ENCODE data around the gene PTPA.

PTPA gene

DNA sequence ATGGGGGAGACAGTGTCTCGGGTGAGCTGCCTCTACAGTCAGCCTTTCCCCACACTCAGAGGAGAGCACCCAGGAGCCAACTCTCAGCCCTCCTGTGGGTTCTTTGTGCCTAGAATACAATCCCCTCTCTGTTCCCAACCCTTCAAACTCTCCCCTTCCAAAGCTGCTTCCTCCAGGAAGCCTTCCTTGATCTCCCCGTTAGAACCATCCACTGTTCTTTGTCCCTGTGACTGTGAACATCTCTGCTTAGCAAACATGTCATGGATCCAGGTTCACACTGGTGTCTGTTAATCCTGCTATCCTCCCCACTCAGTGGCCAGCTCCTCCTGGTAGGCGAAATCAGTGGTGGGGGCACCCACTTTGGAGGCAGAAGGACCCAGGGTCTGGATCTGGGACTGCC is 83.0 kb downstream of the PTPA start:
- H3K4me3 ChIP-seq (ENCODE audit: low read depth, low read length) = no peak overlapping the region
- ChIA-PET CTCF (no interaction called here), POLR2A (interaction anchor here (1.3 kb wide), 1 partner anchor 16 kb away, joined by 5 read pairs; the partner anchor contains the start of gene IER5L)
- TF ChIP-seq ZNF747 (tag by site-specific recombination; IDR thresholded peaks at IDR 0.05) (no peak), ZNF140 (tag by site-specific recombination; IDR thresholded peaks at IDR 0.05) (no peak), ZNF394 (tag by site-specific recombination; IDR thresholded peaks at IDR 0.05; ENCODE audit: borderline replicate concordance) (no peak), ZFP3 (tag by site-specific recombination; IDR thresholded peaks at IDR 0.05; ENCODE audit: low read depth) (no peak), ZNF561 (tag by site-specific recombination; IDR thresholded peaks at IDR 0.05; ENCODE audit: borderline replicate concordance) (no peak), ZNF121 (tag by site-specific recombination; IDR thresholded peaks at IDR 0.05) (no peak), GLIS2 (tag by site-specific recombination; IDR thresholded peaks at IDR 0.05) (no peak), ZNF670 (tag by site-specific recombination; IDR thresholded peaks at IDR 0.05; ENCODE audit: low read depth) (no peak), ZNF157 (tag by site-specific recombination; IDR thresholded peaks at IDR 0.05) (no peak), ZNF776 (tag by site-specific recombination; IDR thresholded peaks at IDR 0.05; ENCODE audit: borderline replicate concordance) (no peak), WT1 (tag by site-specific recombination; IDR thresholded peaks at IDR 0.05) (no peak), RBAK (tag by site-specific recombination; IDR thresholded peaks at IDR 0.05) (no peak)
- TF ChIP-seq, protein P1, sequence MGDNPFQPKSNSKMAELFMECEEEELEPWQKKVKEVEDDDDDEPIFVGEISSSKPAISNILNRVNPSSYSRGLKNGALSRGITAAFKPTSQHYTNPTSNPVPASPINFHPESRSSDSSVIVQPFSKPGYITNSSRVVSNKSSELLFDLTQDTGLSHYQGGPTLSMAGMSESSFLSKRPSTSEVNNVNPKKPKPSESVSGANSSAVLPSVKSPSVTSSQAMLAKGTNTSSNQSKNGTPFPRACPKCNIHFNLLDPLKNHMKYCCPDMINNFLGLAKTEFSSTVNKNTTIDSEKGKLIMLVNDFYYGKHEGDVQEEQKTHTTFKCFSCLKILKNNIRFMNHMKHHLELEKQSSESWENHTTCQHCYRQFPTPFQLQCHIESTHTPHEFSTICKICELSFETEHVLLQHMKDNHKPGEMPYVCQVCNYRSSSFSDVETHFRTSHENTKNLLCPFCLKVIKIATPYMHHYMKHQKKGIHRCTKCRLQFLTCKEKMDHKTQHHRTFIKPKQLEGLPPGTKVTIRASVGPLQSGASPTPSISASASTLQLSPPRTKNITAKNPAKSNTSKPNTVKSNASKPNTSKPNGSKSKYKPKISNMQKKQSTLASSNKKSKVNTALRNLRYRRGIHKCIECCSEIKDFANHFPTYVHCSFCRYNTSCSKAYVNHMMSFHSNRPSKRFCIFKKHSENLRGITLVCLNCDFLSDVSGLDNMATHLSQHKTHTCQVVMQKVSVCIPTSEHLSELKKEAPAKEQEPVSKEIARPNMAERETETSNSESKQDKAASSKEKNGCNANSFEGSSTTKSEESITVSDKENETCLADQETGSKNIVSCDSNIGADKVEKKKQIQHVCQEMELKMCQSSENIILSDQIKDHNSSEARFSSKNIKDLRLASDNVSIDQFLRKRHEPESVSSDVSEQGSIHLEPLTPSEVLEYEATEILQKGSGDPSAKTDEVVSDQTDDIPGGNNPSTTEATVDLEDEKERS (tag by site-specific recombination; IDR thresholded peaks at IDR 0.05) = no peak
- TF ChIP-seq, protein P2, sequence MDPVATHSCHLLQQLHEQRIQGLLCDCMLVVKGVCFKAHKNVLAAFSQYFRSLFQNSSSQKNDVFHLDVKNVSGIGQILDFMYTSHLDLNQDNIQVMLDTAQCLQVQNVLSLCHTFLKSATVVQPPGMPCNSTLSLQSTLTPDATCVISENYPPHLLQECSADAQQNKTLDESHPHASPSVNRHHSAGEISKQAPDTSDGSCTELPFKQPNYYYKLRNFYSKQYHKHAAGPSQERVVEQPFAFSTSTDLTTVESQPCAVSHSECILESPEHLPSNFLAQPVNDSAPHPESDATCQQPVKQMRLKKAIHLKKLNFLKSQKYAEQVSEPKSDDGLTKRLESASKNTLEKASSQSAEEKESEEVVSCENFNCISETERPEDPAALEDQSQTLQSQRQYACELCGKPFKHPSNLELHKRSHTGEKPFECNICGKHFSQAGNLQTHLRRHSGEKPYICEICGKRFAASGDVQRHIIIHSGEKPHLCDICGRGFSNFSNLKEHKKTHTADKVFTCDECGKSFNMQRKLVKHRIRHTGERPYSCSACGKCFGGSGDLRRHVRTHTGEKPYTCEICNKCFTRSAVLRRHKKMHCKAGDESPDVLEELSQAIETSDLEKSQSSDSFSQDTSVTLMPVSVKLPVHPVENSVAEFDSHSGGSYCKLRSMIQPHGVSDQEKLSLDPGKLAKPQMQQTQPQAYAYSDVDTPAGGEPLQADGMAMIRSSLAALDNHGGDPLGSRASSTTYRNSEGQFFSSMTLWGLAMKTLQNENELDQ (tag by site-specific recombination; IDR thresholded peaks at IDR 0.05; ENCODE audit: low read depth) = no peak
- TF ChIP-seq, protein P3, sequence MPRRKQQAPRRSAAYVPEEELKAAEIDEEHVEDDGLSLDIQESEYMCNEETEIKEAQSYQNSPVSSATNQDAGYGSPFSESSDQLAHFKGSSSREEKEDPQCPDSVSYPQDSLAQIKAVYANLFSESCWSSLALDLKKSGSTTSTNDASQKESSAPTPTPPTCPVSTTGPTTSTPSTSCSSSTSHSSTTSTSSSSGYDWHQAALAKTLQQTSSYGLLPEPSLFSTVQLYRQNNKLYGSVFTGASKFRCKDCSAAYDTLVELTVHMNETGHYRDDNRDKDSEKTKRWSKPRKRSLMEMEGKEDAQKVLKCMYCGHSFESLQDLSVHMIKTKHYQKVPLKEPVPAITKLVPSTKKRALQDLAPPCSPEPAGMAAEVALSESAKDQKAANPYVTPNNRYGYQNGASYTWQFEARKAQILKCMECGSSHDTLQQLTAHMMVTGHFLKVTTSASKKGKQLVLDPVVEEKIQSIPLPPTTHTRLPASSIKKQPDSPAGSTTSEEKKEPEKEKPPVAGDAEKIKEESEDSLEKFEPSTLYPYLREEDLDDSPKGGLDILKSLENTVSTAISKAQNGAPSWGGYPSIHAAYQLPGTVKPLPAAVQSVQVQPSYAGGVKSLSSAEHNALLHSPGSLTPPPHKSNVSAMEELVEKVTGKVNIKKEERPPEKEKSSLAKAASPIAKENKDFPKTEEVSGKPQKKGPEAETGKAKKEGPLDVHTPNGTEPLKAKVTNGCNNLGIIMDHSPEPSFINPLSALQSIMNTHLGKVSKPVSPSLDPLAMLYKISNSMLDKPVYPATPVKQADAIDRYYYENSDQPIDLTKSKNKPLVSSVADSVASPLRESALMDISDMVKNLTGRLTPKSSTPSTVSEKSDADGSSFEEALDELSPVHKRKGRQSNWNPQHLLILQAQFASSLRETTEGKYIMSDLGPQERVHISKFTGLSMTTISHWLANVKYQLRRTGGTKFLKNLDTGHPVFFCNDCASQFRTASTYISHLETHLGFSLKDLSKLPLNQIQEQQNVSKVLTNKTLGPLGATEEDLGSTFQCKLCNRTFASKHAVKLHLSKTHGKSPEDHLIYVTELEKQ (tag by site-specific recombination; IDR thresholded peaks at IDR 0.05; ENCODE audit: borderline replicate concordance) = no peak
- H3K36me3 ChIP-seq (ENCODE audit: control insufficient read depth in 2 of 2, insufficient read depth in 1 of 2, low read length in 2 of 2) = no peaks in the 10 kb centered on the region
- H3K9me3 ChIP-seq (ENCODE audit: control insufficient read depth, insufficient read depth, low read depth, low read length) = no peaks in the 10 kb centered on the region
- H3K27ac ChIP-seq (ENCODE audit: extremely low read depth, low read depth, low read length) = no peak overlapping the region
- H3K4me1 ChIP-seq (ENCODE audit: control insufficient read depth, insufficient read depth, low read length) = no peaks in the 10 kb centered on the region

- no peak overlapping the region for H3K27ac ChIP-seq (ENCODE audit: extremely low read depth, low read depth, low read length)
- CTCF ChIA-PET = no interaction called here
- POLR2A ChIA-PET = no interaction called here
- TF ChIP-seq ZNF596 (tag by site-specific recombination; IDR thresholded peaks at IDR 0.05) (no peak), ZNF660 (tag by site-specific recombination; IDR thresholded peaks at IDR 0.05) (no peak), ZFP69B (tag by site-specific recombination; IDR thresholded peaks at IDR 0.05) (no peak), ZNF350 (tag by site-specific recombination; IDR thresholded peaks at IDR 0.05) (no peak), ZNF341 (tag by site-specific recombination; IDR thresholded peaks at IDR 0.05; ENCODE audit: low read depth) (no peak), ZNF473 (tag by site-specific recombination; IDR thresholded peaks at IDR 0.05) (no peak), SCRT1 (tag by site-specific recombination; IDR thresholded peaks at IDR 0.05; ENCODE audit: borderline replicate concordance) (no peak), ZNF645 (tag by site-specific recombination; IDR thresholded peaks at IDR 0.05) (no peak), PBX3 (CRISPR knock-in tag; IDR thresholded peaks at IDR 0.05) (no peak), ZNF624 (tag by site-specific recombination; IDR thresholded peaks at IDR 0.05) (no peak), ZBTB17 (tag by site-specific recombination; IDR thresholded peaks at IDR 0.05) (no peak)
Measured at GRCh38 chr9:129195606-129196005, 84.4 kb downstream of the PTPA start.

More at GRCh38 chr9:129195606-129196005, 84.4 kb downstream of the PTPA start:
- Histone ChIP-seq H3K36me3 (ENCODE audit: control insufficient read depth in 2 of 2, insufficient read depth in 1 of 2, low read length in 2 of 2) (no peaks in the 10 kb centered on the region), H3K4me3 (ENCODE audit: low read depth, low read length) (no peak overlapping the region), H3K4me1 (ENCODE audit: control insufficient read depth, insufficient read depth, low read length) (no peaks in the 10 kb centered on the region), H3K9me3 (ENCODE audit: control insufficient read depth, insufficient read depth, low read depth, low read length) (no peaks in the 10 kb centered on the region)

All from HEK293 (cell line).